HUES48 (cell line): Measurements from ENCODE around the gene AQP12B.

Source experiments
- H3K27ac ChIP-seq: one replicate; pipeline ENCODE4 v1.7.0; 2013; ENCODE audit warnings: low read depth, low read length, inconsistent platforms
- H3K27me3 ChIP-seq: 2 replicates; pipeline ENCODE4 v1.6.1; 2013; ENCODE audit warnings: mild to moderate bottlenecking, low read length; ENCODE audit not compliant: control insufficient read depth, insufficient read depth
- H3K36me3 ChIP-seq: 2 replicates; pipeline ENCODE4 v1.6.1; 2013; ENCODE audit warnings: low read length; ENCODE audit not compliant: control insufficient read depth, insufficient read depth
- H3K4me1 ChIP-seq: 2 replicates; pipeline ENCODE4 v1.6.1; 2013; ENCODE audit warnings: mild to moderate bottlenecking, low read length; ENCODE audit not compliant: control insufficient read depth, insufficient read depth
- H3K4me3 ChIP-seq: 2 replicates; pipeline ENCODE4 v1.5.1; 2013; ENCODE audit warnings: mild to moderate bottlenecking, low read depth, low read length
- H3K9ac ChIP-seq: 2 replicates; pipeline ENCODE4 v1.6.1; 2013; ENCODE audit warnings: mild to moderate bottlenecking, low read depth, low read length, moderate library complexity
- H3K9me3 ChIP-seq: 2 replicates; pipeline ENCODE4 v1.6.1; 2013; ENCODE audit warnings: low read length; ENCODE audit not compliant: control insufficient read depth, insufficient read depth

AQP12B gene

DNA sequence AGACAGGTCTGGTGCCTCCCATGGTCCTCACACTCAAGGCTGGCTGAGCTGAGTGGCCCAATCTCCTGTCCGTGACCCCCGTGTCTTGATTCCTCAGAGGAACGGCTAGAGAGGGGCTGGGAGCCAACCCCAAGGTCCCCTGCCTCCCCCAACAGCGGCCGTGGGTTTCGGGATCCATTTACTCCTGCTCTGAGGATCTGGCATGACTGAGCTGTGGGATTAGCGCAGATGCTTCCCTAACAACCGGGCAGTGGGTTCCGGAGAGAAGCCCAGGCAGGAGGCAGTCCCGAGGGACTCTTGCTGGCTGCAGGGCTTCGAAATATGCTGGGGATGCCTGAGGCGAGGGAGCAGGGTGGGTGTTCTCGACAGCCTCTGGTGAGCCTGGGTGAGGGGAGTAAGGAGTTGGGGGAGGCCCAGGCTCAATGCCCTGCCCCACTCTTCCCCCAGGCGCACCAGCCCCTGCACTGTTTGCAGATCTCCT lies 38.5 kb downstream of the AQP12B start:
- H3K4me3 ChIP-seq: no peak overlapping the region
- H3K9ac ChIP-seq: no peak overlapping the region
- no peaks in the 10 kb centered on the region for H3K27me3 ChIP-seq
- peaks cover 7% of the 10 kb centered on the region; the same call in 1 of the 2 replicates for H3K4me1 ChIP-seq
- H3K27ac ChIP-seq: no peak overlapping the region
- no peaks in the 10 kb centered on the region for H3K36me3 ChIP-seq
- no peaks in the 10 kb centered on the region for H3K9me3 ChIP-seq

DNA sequence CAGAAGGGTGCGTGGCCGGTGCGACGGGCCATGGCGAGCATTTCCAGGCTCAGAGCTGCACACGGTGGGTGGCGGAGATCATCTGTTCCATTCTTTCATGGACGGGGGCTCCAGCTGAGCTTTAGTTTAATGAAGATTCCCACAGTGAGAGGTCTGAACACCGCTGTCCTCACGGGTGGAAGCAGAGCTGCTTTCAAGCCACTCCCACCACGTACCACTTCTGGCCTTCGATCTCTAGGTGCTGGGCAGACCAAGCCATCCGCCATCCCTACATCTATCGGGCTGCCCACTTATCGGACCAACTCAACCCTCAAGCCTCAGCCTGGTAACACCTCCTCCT lies 38.9 kb downstream of the AQP12B start:
- no peaks in the 10 kb centered on the region for H3K27me3 ChIP-seq

DNA sequence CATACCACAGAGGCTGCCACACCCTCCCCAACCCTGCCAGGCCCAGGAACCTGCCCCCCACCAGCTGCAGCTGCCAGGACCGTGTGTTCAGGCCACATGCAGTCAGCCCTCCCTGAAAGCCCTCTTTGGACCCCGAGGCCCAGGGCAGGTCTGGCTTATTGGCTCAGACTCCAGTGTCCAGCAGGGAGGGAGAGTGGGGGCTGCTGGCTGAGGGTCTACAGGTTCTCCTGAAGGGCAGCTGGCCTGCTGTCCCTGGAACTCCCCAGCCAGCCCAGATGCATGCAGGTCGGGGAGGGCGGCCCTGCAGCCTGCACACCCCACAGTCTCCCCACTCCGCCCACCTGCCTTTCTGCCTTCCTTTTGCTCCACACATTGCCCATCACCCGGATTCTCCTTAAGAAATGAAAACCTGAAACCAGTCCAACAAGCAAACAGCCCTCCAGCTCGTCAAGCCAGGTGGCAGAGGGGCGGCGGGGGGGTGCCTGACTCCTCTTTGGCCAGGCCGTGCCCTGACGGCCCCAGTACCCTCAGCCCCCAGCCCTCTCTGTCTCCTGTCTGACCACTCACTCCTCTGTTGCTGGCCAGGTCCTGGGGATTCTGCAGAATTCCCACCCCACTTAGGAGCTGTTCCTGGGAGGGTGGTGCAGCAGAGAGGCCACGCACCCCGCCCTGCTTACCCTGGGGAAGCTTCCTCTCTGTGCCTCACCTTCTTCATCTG lies 39.4 kb downstream of the AQP12B start:
- no peaks in the 10 kb centered on the region for H3K9me3 ChIP-seq
- H3K9ac ChIP-seq: no peak overlapping the region
- H3K4me3 ChIP-seq: no peak overlapping the region
- H3K36me3 ChIP-seq: no peaks in the 10 kb centered on the region
- H3K4me1 ChIP-seq: no peaks in the 10 kb centered on the region
- no peak overlapping the region for H3K27ac ChIP-seq
- no peaks in the 10 kb centered on the region for H3K27me3 ChIP-seq

More for the DNA sequence above, 38.9 kb downstream of the AQP12B start:
- H3K4me1 ChIP-seq: peaks cover 4% of the 10 kb centered on the region; the same call in 1 of the 2 replicates
- no peak overlapping the region for H3K4me3 ChIP-seq
- H3K36me3 ChIP-seq: no peaks in the 10 kb centered on the region
- H3K27ac ChIP-seq: no peak overlapping the region
- H3K9ac ChIP-seq: no peak overlapping the region
- H3K9me3 ChIP-seq: no peaks in the 10 kb centered on the region

DNA sequence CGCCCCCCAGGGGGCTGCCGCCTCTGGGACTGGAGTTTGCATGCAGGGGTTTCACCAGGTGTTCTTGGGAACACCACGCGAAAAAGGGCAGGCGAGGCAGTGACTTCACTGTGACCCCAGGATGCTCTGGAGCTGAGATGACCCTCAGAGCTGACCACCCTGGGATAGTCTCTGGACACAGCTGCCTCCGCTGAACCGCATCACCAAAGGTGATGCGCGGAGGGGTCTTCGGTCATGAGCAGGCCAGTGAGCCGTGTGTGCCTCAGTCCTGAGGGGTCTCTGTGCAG lies 39.9 kb downstream of the AQP12B start:
- Histone ChIP-seq H3K9me3 (no peaks in the 10 kb centered on the region), H3K36me3 (no peaks in the 10 kb centered on the region), H3K4me3 (no peak overlapping the region), H3K4me1 (no peaks in the 10 kb centered on the region), H3K9ac (no peak overlapping the region), H3K27ac (no peak overlapping the region), H3K27me3 (no peaks in the 10 kb centered on the region)

GRCh38 chr2:240642061-240642805 lies 40.5 kb downstream of the AQP12B start:
- no peaks in the 10 kb centered on the region for H3K36me3 ChIP-seq
- H3K9me3 ChIP-seq: no peaks in the 10 kb centered on the region; the same call in 1 of the 2 replicates
- no peak overlapping the region for H3K9ac ChIP-seq
- no peaks in the 10 kb centered on the region for H3K27me3 ChIP-seq
- no peaks in the 10 kb centered on the region for H3K4me1 ChIP-seq
- H3K4me3 ChIP-seq: no peak overlapping the region
- H3K27ac ChIP-seq: no peak overlapping the region

DNA sequence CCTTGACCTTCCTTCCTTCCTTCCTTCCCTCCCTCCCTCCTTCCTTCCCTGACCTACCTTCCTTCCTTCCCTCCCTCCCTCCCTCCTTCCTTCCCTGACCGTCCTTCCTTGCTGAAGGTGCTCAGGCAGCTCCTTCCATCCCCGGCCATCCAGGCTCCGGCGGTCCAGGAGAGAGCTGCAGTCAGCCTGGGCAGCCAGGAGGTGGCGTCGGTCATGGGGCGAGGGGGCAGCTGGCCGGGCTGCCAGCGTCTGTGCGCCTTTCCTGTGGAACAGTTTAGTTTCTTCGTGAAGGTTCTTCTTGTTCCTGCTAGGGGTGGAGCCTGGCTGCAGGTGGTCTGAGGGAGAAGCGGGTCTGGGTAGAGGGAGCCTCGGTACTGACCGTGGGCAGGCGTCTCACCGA lies 41.7 kb downstream of the AQP12B start:
- Histone ChIP-seq H3K27ac (no peak overlapping the region), H3K27me3 (no peaks in the 10 kb centered on the region), H3K4me1 (no peaks in the 10 kb centered on the region), H3K36me3 (no peaks in the 10 kb centered on the region), H3K9ac (no peak overlapping the region), H3K4me3 (no peak overlapping the region), H3K9me3 (peaks cover under 1% of the 10 kb centered on the region; the same call in 1 of the 2 replicates)

GRCh38 chr2:240639566-240639965 lies 43.1 kb downstream of the AQP12B start:
- H3K9ac ChIP-seq: no peak overlapping the region
- no peak overlapping the region for H3K27ac ChIP-seq
- no peak overlapping the region for H3K4me3 ChIP-seq
- no peaks in the 10 kb centered on the region for H3K27me3 ChIP-seq
- peaks cover 13% of the 10 kb centered on the region for H3K9me3 ChIP-seq
- H3K4me1 ChIP-seq: no peaks in the 10 kb centered on the region
- no peaks in the 10 kb centered on the region for H3K36me3 ChIP-seq

DNA sequence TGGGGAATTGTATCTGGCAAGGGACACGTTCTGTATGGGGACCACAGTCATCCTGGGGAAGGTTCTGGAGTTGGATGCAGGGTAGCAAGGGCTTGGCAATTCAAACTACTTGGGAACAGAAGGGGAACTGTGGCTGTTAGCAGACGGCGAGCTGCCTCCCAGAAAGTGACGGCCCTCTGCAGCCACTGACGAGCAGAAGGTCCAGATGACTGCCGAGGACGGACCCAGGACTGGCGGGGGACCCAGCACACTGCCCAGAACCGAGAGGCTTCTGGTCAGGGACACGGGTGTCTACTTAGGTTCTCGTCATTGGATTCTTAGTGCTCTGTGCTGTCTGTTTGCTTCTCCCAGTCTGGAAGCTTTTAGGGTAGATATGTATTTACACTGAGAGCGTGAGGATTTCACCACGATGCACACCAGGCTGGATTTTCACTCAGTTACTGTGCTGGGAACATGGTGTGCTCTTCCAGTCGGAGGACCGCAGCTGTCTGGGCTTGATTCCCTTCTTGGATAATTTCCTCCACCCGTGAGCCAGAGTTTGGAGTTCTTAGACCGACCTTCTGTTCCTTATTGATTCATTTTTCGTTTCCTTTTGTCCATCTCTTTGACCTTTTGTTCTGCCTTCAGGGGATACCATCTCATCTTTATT lies 44.0 kb downstream of the AQP12B start:
- H3K9me3 ChIP-seq: peaks cover 21% of the 10 kb centered on the region
- no peak overlapping the region for H3K9ac ChIP-seq
- H3K27me3 ChIP-seq: no peaks in the 10 kb centered on the region
- H3K27ac ChIP-seq: no peak overlapping the region
- H3K4me3 ChIP-seq: no peak overlapping the region
- H3K36me3 ChIP-seq: no peaks in the 10 kb centered on the region
- H3K4me1 ChIP-seq: no peaks in the 10 kb centered on the region

DNA sequence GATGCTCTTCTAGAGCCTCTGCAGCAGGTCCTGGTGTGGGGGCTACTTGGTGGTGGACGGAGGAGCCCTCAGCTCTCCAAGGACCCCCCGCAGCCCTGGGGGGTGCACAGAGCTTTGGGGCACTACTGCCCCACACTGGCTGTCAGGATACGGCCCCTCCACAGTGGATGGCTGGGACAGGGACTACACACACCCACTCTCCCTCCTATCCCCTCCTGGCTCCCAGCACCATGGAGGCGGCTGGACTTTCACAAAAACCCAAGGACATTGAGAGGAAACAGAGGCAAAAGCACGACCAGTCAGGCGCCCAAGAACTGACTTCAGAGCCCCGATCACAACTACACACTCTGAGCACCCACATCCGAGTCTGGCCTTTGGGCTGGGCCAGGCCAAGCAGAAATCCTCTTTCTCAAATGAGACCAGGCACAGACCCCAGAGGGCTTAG lies 44.8 kb downstream of the AQP12B start:
- H3K27ac ChIP-seq: no peak overlapping the region
- H3K4me3 ChIP-seq: no peak overlapping the region
- H3K9me3 ChIP-seq: peaks cover 22% of the 10 kb centered on the region
- H3K27me3 ChIP-seq: no peaks in the 10 kb centered on the region
- H3K4me1 ChIP-seq: no peaks in the 10 kb centered on the region
- no peak overlapping the region for H3K9ac ChIP-seq
- H3K36me3 ChIP-seq: no peaks in the 10 kb centered on the region

DNA sequence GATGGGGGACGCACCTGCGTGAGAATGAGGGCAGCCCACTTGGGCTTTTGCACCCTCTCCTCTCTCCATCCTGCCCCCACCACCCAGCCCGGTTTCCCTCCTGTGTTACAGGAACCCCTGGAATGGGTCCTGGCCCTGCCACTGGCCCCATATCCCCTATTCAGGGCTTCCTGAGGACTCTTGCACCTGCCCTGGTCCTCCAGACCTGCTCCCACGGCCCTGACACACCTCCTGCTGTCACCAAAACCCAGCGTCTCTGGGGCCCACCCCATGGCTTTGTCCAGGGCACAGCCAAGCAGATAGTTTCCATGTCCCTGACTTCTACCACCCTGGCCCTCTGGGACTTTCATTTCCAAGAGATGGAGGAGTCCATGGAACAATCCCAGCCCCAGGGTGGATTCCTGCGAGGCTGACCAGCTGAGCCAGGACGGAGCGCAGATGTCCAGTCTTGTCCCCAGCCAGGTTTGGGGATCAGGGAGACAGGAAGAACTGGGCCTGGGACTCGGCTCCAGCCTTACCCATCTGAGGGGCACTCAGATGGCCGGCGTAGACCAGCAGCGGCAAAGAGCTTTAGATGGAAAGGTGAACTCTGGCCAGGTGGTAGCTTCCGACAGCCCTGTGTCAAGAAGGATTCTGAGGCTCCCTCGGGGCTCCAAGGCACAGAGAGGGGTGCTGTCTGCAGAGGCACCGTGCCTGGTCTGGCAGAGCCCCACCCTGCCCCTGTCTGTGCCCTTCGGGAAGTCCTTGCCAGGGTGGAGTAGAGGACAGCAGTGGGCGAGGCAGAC lies 45.4 kb downstream of the AQP12B start:
- Histone ChIP-seq H3K36me3 (no peaks in the 10 kb centered on the region), H3K4me1 (no peaks in the 10 kb centered on the region), H3K27ac (no peak overlapping the region), H3K4me3 (no peak overlapping the region), H3K9me3 (peaks cover 27% of the 10 kb centered on the region), H3K9ac (no peak overlapping the region), H3K27me3 (no peaks in the 10 kb centered on the region)
